ENCODE data around the gene CD4. TPM values are rescaled to one million over a fixed set of nuclear protein-coding genes. Genes with fewer than 3 reads are reported as not detected.

CD4 gene
- polyA plus RNA-seq, 1 of the 3 experiments (the other 2 are of a cell fraction), result 0.02 TPM

DNA sequence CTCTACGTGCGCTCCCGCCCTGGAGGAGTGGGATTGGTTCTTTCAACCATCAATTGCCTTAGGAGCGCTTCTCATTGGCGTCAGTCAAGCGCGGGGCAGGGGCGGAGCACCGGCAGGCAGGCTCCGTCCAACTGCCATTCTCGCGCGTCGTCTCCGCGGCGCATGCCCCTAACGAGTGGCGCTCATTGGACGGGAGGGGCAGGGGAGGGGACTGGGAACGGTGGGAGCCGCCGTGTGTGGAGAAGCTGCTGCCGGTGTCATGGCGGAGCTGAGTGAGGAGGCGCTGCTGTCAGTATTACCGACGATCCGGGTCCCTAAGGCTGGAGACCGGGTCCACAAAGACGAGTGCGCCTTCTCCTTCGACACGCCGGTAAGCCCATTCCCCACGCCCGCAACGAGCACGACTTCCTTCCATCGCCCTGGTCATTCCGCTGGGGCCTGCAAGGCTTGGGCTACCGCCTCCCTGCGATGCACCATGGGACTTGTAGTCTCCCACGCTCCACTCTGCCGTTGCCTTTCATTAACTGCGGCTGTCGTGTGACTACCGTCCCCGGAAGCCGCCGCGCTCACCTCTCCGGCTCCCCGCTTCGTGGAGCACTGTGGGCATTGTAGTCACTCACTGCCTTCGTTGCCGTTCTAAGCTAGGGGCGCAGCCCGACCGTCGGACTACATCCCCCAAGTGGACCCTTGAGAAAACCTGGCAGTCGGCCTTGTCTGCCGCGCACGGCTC lies 62.8 kb downstream of the CD4 start, which contains the start of gene USP5 (continued):
- TF ChIP-seq, protein P1, sequence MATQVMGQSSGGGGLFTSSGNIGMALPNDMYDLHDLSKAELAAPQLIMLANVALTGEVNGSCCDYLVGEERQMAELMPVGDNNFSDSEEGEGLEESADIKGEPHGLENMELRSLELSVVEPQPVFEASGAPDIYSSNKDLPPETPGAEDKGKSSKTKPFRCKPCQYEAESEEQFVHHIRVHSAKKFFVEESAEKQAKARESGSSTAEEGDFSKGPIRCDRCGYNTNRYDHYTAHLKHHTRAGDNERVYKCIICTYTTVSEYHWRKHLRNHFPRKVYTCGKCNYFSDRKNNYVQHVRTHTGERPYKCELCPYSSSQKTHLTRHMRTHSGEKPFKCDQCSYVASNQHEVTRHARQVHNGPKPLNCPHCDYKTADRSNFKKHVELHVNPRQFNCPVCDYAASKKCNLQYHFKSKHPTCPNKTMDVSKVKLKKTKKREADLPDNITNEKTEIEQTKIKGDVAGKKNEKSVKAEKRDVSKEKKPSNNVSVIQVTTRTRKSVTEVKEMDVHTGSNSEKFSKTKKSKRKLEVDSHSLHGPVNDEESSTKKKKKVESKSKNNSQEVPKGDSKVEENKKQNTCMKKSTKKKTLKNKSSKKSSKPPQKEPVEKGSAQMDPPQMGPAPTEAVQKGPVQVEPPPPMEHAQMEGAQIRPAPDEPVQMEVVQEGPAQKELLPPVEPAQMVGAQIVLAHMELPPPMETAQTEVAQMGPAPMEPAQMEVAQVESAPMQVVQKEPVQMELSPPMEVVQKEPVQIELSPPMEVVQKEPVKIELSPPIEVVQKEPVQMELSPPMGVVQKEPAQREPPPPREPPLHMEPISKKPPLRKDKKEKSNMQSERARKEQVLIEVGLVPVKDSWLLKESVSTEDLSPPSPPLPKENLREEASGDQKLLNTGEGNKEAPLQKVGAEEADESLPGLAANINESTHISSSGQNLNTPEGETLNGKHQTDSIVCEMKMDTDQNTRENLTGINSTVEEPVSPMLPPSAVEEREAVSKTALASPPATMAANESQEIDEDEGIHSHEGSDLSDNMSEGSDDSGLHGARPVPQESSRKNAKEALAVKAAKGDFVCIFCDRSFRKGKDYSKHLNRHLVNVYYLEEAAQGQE (IDR thresholded peaks at IDR 0.05; ENCODE audit: low read depth, low read length), result no peak
- TF ChIP-seq POLR2AphosphoS5 (IDR thresholded peaks at IDR 0.05; ENCODE audit: low read depth, low read length) (no peak; the same call in none of the 2 replicates), RFX5 (IDR thresholded peaks at IDR 0.05; ENCODE audit: low read length) (peak; percentile 40; the same call in 1 of the 2 replicates), RCOR1 (IDR thresholded peaks at IDR 0.05; ENCODE audit: low read length) (no peak), GABPA (IDR thresholded peaks at IDR 0.05; ENCODE audit: low read depth) (peak; percentile 88), MXI1 (IDR thresholded peaks at IDR 0.05; ENCODE audit: low read depth, low read length) (peak; percentile 72), MAX (IDR thresholded peaks at IDR 0.05; ENCODE audit: low read depth) (peak; percentile 43; the same call in 1 of the 2 replicates), SIN3A (IDR thresholded peaks at IDR 0.05; ENCODE audit: borderline replicate concordance, low read depth, low read length) (peak; percentile 19; the same call in 1 of the 2 replicates), CHD2 (IDR thresholded peaks at IDR 0.05; ENCODE audit: low read length, partially characterized antibody) (peak; percentile 92), SMC3 (IDR thresholded peaks at IDR 0.05; ENCODE audit: low read depth, low read length) (no peak)
- TF ChIP-seq, protein P2, sequence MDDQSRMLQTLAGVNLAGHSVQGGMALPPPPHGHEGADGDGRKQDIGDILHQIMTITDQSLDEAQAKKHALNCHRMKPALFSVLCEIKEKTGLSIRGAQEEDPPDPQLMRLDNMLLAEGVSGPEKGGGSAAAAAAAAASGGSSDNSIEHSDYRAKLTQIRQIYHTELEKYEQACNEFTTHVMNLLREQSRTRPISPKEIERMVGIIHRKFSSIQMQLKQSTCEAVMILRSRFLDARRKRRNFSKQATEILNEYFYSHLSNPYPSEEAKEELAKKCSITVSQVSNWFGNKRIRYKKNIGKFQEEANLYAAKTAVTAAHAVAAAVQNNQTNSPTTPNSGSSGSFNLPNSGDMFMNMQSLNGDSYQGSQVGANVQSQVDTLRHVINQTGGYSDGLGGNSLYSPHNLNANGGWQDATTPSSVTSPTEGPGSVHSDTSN (IDR thresholded peaks at IDR 0.05), result peak; percentile 97

DNA sequence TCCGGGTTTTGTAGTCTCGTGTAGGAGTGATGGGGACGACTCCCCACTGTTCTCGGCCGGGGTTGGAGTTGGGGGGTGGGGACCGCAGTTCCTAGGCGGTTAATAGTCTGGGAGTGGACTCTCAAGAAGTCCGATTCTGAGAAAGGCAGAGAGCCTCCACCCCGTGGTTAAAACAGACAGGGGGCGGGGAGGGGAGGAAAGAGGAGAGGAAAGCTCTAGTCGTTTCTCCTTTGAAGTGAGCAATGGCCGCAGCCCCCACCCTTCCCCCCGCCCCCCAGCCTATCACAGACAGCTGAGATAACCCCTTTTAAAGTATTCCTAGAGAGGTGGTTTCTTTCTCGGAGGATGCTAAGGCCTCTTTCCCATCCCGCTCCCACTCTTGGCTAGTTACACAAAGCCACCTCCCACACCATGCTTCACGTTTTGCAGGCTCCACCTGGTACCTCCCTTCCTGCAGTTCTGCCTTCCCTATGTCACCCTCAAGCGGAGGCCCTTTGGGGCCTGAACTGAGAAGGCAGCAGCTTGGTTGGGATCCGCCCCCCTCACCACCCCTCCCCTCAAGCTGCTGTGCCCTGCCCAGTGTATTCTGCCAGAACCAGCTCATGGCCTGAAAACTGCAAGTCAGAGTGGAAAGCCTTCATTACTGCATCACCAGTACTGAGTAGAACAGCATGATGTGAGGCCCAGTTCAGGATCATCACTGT lies 63.5 kb downstream of the CD4 start:
- CTCF ChIA-PET, result interaction anchor here (0.9 to 19.4 kb wide), 10 partner anchors 13 to 340 kb away, joined by 3 to 225 read pairs (median 5); partner anchors contain the start of genes GNB3, MLF2, P3H3 and PTMS
- Histone ChIP-seq H3F3A (replicated peaks; ENCODE audit: insufficient read depth) (peaks cover 18% of the 10 kb centered on the region), H2AFZ (ENCODE audit: low read depth) (peak overlapping the region; percentile 67; the same call in 1 of the 2 replicates), H3K36me3 (replicated peaks in 1 of 2; ENCODE audit: control insufficient read depth in 1 of 2, insufficient read depth in 2 of 2, low read length in 1 of 2) (peaks cover 23 to 41% of the 10 kb centered on the region in 2 experiments), H3K79me2 (ENCODE audit: insufficient read depth) (peaks cover 64% of the 10 kb centered on the region), H3K27ac (ENCODE audit: low read depth in 2 of 2, low read length in 1 of 2) (peak overlapping the region; percentile 73 to 81), H3K9ac (peak overlapping the region; percentile 65), H3K27me3 (ENCODE audit: insufficient read depth) (no peaks in the 10 kb centered on the region), H3K9me2 (no peaks in the 10 kb centered on the region), H3K9me3 (no peaks in the 10 kb centered on the region), H3K4me3 (ENCODE audit: low read depth in 2 of 2, low read length in 1 of 2) (peak overlapping the region; percentile 70 to 76), H3K4me1 (ENCODE audit: control insufficient read depth in 1 of 2, insufficient read depth in 2 of 2, low read depth in 1 of 2, low read length in 1 of 2) (peaks cover 7 to 17% of the 10 kb centered on the region in 2 experiments), H3K4me2 (peak overlapping the region; percentile 96), H4K20me1 (ENCODE audit: insufficient read depth) (no peaks in the 10 kb centered on the region; the same call in 1 of the 2 replicates)
- WGBS (ENCODE audit: low lambda C conversion rate), result under 1% methylated on average over 17 of the region's 18 CpGs
- POLR2A ChIA-PET, result interaction anchor here (0.7 to 3.4 kb wide), 20 partner anchors 12 to 360 kb away, joined by 3 to 57 read pairs (median 6); partner anchors contain the start of genes C12orf57, GAPDH, GNB3 and GPR162
- TF ChIP-seq MAX (IDR thresholded peaks at IDR 0.05; ENCODE audit: low read depth), result no peak
- 0 out of 2 replicates have a peak, but pooled peaks have one; percentile 25 for TF ChIP-seq TAF1 (IDR thresholded peaks at IDR 0.05; ENCODE audit: borderline replicate concordance, low read depth, low read length)
- TF ChIP-seq POLR2AphosphoS5 (IDR thresholded peaks at IDR 0.05; ENCODE audit: low read depth, low read length), result peak; percentile 10; the same call in 1 of the 2 replicates
- no peak for TF ChIP-seq RAD21 (IDR thresholded peaks at IDR 0.05; ENCODE audit: low read length)
- TF ChIP-seq MXI1 (IDR thresholded peaks at IDR 0.05; ENCODE audit: low read depth, low read length), result peak; percentile 82
- TF ChIP-seq USF1 (IDR thresholded peaks at IDR 0.05; ENCODE audit: borderline replicate concordance, low read depth), result no peak
- TF ChIP-seq, protein P2 (IDR thresholded peaks at IDR 0.05), result 0 out of 2 replicates have a peak, but pooled peaks have one; percentile 18
- DNase-seq, result peak; percentile 65
